HCT116 (cell line): Measurements from ENCODE around the gene IL17RA.

Source experiments
- CTCF ChIP-seq, 3 experiments: fragments of 200-600 bp in 1 of 3; sonication (generic) in 1 of 3; IDR thresholded peaks in 2 of 3; conservative IDR thresholded peaks in 1 of 3; 2 replicates each; pipeline ENCODE4 v1.5.1; 2012 to 2017; ENCODE audit warnings: low read depth in 2 of 3, low read length in 2 of 3, antibody characterized with exemption in 1 of 3, borderline replicate concordance in 1 of 3, control low read depth in 1 of 3, mild to moderate bottlenecking in 1 of 3, mixed read lengths in 1 of 3, mixed run types in 1 of 3, moderate library complexity in 1 of 3; ENCODE audit not compliant: insufficient read depth in 1 of 3
- EZH2 ChIP-seq: fragments of 200-600 bp; sonication (generic); IDR thresholded peaks from 2 replicates; pipeline ENCODE4 v1.6.1; 2017; ENCODE audit warnings: antibody characterized with exemption, mixed run types
- EZH2phosphoT487 ChIP-seq: fragments of 200-600 bp; IDR thresholded peaks from 2 replicates; pipeline ENCODE4 v1.6.1; 2018; ENCODE audit warnings: antibody characterized with exemption, borderline replicate concordance
- MAX ChIP-seq: IDR thresholded peaks from 2 replicates; pipeline ENCODE4 v1.6.1; 2012
- POLR2A ChIP-seq: IDR thresholded peaks from 2 replicates; pipeline ENCODE4 v1.7.0; 2011; ENCODE audit warnings: borderline replicate concordance; ENCODE audit not compliant: insufficient read depth, insufficient read length; ENCODE audit errors: extremely low read depth
- RAD21 ChIP-seq: IDR thresholded peaks from 2 replicates; pipeline ENCODE4 v1.6.1; 2012; ENCODE audit warnings: low read depth, mild to moderate bottlenecking
- REST ChIP-seq: IDR thresholded peaks from 2 replicates; pipeline ENCODE4 v1.6.1; 2012; ENCODE audit warnings: low read depth
- SIN3A ChIP-seq: IDR thresholded peaks from 2 replicates; pipeline ENCODE4 v1.6.1; 2012; ENCODE audit warnings: low read depth
- ZBTB33 ChIP-seq: IDR thresholded peaks from 2 replicates; pipeline ENCODE4 v1.6.1; 2011; ENCODE audit warnings: mild to moderate bottlenecking, low read length, moderate library complexity; ENCODE audit not compliant: insufficient replicate concordance; ENCODE audit errors: extremely low read depth
- ZNF274 ChIP-seq: fragments of 200-500 bp; sonication (Bioruptor generic); IDR thresholded peaks from 2 replicates; pipeline ENCODE4 v1.6.1; 2014; ENCODE audit warnings: mild to moderate bottlenecking, low read depth, low read length, inconsistent platforms

- TF ChIP-seq EZH2phosphoT487 (no peak), POLR2A (no peak), CTCF (IDR thresholded peaks at IDR 0.05 in 2 of 3, conservative IDR thresholded peaks at IDR 0.05 in 1 of 3; ENCODE audit: borderline replicate concordance in 1 of 3, insufficient read depth in 1 of 3, low read depth in 2 of 3, low read length in 2 of 3) (peak in 2 of 3 experiments; percentile 30 to 41; a peak in 4 of 6 replicates), MAX (no peak), SIN3A (no peak), EZH2 (no peak), ZNF274 (no peak), RAD21 (peak; percentile 45; the same call in 1 of the 2 replicates), REST (no peak), ZBTB33 (no peak)
Observed at GRCh38 chr22:17119481-17120202, 34.8 kb downstream of the IL17RA start.
